ENCODE data around the gene FOXA3. TPM values are rescaled to one million over a fixed set of nuclear protein-coding genes. Genes with fewer than 3 reads are reported as not detected.

FOXA3 gene
- total and polyA plus RNA-seq, 3 donors from 2014 or later: 1.5 to 1.7 (median 1.7) TPM

DNA sequence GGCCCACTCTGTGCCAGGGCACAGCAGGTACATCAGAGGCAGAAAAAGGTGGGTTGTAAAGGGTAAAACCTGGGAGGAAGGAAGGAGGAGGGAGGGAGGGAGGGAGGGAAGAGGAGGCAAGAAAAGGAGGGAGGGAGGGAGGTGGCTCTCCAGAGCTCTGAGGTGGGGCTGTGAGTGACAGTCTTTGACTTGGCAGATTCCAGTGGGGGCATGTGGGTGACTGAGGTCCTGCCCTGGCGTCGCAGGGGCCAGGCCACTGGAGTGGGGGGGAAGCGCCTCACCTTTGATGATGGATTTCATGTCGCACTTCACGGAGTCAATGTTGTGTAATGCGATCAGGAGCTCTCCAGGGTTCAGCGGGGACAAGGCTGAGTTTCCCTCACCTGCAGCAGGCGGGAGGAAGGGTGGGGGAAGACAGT is 43.0 kb upstream of the FOXA3 start:
- 81 to 91% methylated on average over 8 of the region's 8 CpGs for WGBS, 2 donors
- no peaks in the 10 kb centered on the region for H3K27me3 ChIP-seq
- intact Hi-C loops (cut with DNase I; ENCODE audit: low total_unique reads): no loop called here
- no peaks in the 10 kb centered on the region for H3K9me3 ChIP-seq
- no peak overlapping the region for H3K27ac ChIP-seq
- H3K36me3 ChIP-seq (ENCODE audit: low read depth, missing control alignments): no peaks in the 10 kb centered on the region
- no peak overlapping the region for H3K4me3 ChIP-seq
- H3K4me1 ChIP-seq: no peaks in the 10 kb centered on the region
- no peak for TF ChIP-seq POLR2A (IDR thresholded peaks at IDR 0.05)
- TF ChIP-seq, protein P1, sequence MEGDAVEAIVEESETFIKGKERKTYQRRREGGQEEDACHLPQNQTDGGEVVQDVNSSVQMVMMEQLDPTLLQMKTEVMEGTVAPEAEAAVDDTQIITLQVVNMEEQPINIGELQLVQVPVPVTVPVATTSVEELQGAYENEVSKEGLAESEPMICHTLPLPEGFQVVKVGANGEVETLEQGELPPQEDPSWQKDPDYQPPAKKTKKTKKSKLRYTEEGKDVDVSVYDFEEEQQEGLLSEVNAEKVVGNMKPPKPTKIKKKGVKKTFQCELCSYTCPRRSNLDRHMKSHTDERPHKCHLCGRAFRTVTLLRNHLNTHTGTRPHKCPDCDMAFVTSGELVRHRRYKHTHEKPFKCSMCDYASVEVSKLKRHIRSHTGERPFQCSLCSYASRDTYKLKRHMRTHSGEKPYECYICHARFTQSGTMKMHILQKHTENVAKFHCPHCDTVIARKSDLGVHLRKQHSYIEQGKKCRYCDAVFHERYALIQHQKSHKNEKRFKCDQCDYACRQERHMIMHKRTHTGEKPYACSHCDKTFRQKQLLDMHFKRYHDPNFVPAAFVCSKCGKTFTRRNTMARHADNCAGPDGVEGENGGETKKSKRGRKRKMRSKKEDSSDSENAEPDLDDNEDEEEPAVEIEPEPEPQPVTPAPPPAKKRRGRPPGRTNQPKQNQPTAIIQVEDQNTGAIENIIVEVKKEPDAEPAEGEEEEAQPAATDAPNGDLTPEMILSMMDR (IDR thresholded peaks at IDR 0.05): no peak
- DNase-seq: no peak

DNA sequence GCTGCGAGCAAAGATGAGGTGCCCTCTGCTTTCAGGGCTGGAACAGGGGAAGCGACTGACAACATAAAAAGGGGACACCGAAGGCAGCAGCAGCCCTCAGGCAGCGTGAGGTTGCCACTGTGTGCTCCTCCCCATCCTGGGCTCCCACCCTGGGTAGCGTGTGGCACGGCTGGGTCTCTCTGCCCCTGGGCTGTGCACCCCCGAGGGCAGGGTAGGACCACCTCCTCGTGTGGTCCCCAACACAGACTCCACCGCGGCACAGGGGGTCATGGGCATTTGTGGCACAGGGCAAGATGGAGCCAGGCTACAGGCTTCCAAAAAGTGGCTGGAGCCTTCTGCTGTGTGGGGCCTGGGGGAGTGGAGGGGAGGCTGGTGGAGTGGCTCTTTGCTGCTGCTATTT is 42.6 kb upstream of the FOXA3 start:
- intact Hi-C loops (cut with DNase I; ENCODE audit: low total_unique reads): no loop called here
- WGBS, 2 donors: 79 to 87% methylated on average over 9 to 10 of the region's 10 CpGs
- H3K36me3 ChIP-seq (ENCODE audit: low read depth, missing control alignments): no peaks in the 10 kb centered on the region

DNA sequence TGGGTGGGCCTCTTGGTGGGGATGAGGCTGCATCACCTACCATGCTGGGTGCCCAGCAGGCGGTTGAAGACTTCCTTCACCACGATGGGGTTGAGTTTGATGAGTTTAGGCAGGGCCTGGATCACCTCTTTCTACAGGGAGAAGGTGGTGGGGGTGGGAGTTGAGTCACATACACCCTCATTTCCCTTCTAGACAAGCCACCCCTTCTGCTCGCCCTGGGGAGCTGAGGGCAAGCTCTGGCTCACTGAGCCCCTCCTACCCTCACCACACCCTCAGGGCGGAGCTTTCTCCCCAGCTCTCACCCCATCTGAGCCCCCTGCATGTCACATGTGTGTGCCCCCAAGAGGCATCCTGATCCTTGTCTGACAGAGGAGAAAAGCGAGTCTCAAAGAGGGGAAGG is 41.4 kb upstream of the FOXA3 start:
- TF ChIP-seq, protein P1 (IDR thresholded peaks at IDR 0.05): no peak
- no peak for TF ChIP-seq POLR2A (IDR thresholded peaks at IDR 0.05)
- Histone ChIP-seq H3K36me3 (ENCODE audit: low read depth, missing control alignments) (no peaks in the 10 kb centered on the region), H3K4me3 (no peak overlapping the region), H3K27me3 (no peaks in the 10 kb centered on the region), H3K27ac (no peak overlapping the region), H3K4me1 (no peaks in the 10 kb centered on the region), H3K9me3 (no peaks in the 10 kb centered on the region)
- no peak for DNase-seq
- intact Hi-C loops (cut with DNase I; ENCODE audit: low total_unique reads): no loop called here
- 95 to 96% methylated on average over 5 of the region's 5 CpGs for WGBS, 2 donors

More for the DNA sequence above, 42.6 kb upstream of the FOXA3 start:
- no peak overlapping the region for H3K27ac ChIP-seq
- DNase-seq: no peak
- H3K4me1 ChIP-seq: no peaks in the 10 kb centered on the region
- no peaks in the 10 kb centered on the region for H3K27me3 ChIP-seq
- H3K9me3 ChIP-seq: no peaks in the 10 kb centered on the region
- TF ChIP-seq, protein P1 (IDR thresholded peaks at IDR 0.05): no peak
- TF ChIP-seq POLR2A (IDR thresholded peaks at IDR 0.05): no peak
- no peak overlapping the region for H3K4me3 ChIP-seq

GRCh38 chr19:45823182-45823581 is 40.9 kb upstream of the FOXA3 start:
- Histone ChIP-seq H3K27ac (no peak overlapping the region), H3K9me3 (no peaks in the 10 kb centered on the region), H3K27me3 (no peaks in the 10 kb centered on the region), H3K4me1 (no peaks in the 10 kb centered on the region), H3K4me3 (no peak overlapping the region), H3K36me3 (ENCODE audit: low read depth, missing control alignments) (no peaks in the 10 kb centered on the region)
- no peak for TF ChIP-seq POLR2A (IDR thresholded peaks at IDR 0.05)
- TF ChIP-seq, protein P1 (IDR thresholded peaks at IDR 0.05): no peak
- intact Hi-C loops (cut with DNase I; ENCODE audit: low total_unique reads): no loop called here
- WGBS, 2 donors: 91 to 94% methylated on average over 11 to 12 of the region's 12 CpGs
- DNase-seq: no peak

DNA sequence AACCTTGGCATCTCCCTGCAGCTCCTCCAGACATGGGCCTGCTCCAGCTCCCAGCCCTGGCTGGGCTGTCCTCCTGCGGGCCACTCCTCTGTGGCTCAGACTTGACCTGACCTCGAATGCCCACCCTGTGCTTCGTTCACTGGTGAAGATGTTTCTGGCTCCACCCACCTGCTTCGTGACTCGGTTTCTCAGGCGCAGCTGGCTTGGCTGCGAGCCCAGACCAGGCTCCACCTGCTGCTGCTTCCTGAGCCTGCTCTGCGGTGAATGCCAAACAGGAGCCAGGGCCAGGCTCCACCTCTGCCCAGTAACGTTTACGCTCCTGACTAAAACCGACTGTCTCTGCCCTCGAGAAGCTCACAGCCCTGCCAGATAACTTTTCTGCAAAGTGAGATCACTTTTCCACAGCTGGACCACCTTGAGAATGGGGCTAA is 40.1 kb upstream of the FOXA3 start:
- DNase-seq: no peak

More for the DNA sequence above, 40.1 kb upstream of the FOXA3 start:
- no peaks in the 10 kb centered on the region for H3K9me3 ChIP-seq
- H3K36me3 ChIP-seq (ENCODE audit: low read depth, missing control alignments): no peaks in the 10 kb centered on the region
- no peak for TF ChIP-seq POLR2A (IDR thresholded peaks at IDR 0.05)
- TF ChIP-seq, protein P1 (IDR thresholded peaks at IDR 0.05): no peak
- WGBS, 2 donors: 60% methylated on average over 7 to 11 of the region's 12 CpGs
- no peak overlapping the region for H3K4me3 ChIP-seq
- intact Hi-C loops (cut with DNase I; ENCODE audit: low total_unique reads): no loop called here
- H3K27ac ChIP-seq: no peak overlapping the region
- no peaks in the 10 kb centered on the region for H3K27me3 ChIP-seq
- H3K4me1 ChIP-seq: no peaks in the 10 kb centered on the region

Measured in testis (tissue), 3 donors.